NCI-H446 (cell line): ENCODE data around the gene TRRAP.

ENCODE experiments used
- DNase-seq, 2 experiments: peaks; one replicate each; lab custom pipeline; 2025; lab: John Stamatoyannopoulos, UW

Gene TRRAP

GRCh38 chr7:98988641-98989040 lies 110.3 kb downstream of the TRRAP start:
- DNase-seq, result no peak

DNA sequence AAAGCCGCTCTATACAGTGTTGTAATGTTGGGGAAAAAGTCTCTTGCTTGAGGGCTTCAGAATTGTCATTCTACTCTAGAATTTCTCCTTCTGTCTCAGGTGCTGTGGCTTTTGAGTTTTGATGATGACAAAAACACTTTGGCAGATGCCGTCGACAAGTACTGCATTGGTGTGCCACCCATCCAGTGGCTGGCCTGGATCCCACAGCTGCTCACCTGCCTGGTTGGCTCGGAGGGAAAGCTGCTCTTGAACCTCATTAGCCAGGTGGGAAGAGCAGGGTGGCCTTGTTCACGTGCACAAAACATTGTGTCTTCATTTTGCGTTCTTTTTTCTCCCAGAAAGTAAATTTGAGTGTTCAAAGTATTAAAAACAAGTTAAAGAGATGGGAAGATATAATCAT lies 112.0 kb downstream of the TRRAP start:
- no peak for DNase-seq

GRCh38 chr7:98991141-98991540 lies 112.8 kb downstream of the TRRAP start:
- no peak for DNase-seq

DNA sequence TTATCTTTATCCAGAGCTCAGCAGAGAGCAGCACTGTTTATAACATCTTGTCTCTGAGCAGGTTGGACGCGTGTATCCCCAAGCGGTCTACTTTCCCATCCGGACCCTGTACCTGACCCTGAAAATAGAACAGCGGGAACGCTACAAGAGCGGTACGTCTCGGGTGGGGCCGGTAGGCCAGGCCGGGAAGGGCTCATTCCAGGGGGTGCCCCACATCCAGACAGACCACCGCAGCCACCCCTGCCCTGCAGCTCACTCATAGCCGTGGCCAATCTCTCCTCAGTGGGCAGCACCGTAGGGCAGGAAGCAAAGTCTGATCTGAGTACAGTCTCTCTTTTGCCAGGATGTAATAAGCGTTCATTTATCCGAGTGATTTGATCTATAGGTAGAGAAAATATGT lies 113.7 kb downstream of the TRRAP start:
- DNase-seq, result no peak

DNA sequence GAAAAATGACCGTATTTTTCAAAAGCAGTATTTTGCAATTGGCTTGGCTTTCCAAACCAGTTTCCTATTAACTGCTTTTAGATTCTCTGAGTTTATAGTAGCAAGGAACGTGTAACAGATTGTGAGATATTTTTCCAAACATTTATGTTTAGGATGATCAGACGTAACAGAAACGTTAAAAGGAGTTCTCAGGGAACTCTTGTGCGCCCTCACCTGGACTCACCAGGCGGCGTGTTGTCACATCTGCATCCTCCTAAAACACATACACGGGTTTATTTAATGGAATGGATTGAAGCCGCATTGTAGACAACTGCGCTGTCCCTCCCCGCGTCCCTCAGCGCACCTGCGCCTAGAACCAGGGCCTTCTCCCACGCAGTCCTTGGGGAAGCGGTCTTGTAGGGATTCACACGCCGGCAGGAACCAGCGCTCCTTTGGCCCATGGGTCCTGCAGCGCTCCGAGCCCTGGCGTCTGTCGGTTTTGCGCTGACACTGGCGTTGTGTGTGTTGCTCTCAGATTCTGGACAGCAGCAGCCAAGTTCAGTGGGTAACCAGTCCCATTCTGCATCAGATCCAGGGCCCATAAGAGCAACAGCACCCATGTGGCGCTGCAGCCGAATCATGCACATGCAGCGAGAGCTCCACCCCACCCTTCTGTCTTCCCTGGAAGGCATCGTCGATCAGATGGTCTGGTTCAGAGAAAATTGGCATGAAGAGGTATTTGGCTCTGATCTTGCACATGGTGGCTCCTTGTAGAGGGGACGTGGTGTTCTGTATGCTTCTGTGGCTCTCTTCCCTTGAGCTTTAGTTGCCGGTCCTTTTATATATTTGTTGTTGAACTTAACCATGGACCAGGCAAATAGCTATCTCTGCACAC lies 114.9 kb downstream of the TRRAP start:
- DNase-seq, result peak in 1 of 2 experiments; percentile 0

- DNase-seq, result no peak
These were observed 116.0 kb downstream of the TRRAP start for GRCh38 chr7:98994046-98994944.

- no peak for DNase-seq
These were observed 116.8 kb downstream of the TRRAP start for GRCh38 chr7:98995111-98995510.

- DNase-seq, result no peak
These were observed 117.3 kb downstream of the TRRAP start for GRCh38 chr7:98995523-98996149.

GRCh38 chr7:98996150-98996552 lies 117.8 kb downstream of the TRRAP start:
- no peak for DNase-seq

DNA sequence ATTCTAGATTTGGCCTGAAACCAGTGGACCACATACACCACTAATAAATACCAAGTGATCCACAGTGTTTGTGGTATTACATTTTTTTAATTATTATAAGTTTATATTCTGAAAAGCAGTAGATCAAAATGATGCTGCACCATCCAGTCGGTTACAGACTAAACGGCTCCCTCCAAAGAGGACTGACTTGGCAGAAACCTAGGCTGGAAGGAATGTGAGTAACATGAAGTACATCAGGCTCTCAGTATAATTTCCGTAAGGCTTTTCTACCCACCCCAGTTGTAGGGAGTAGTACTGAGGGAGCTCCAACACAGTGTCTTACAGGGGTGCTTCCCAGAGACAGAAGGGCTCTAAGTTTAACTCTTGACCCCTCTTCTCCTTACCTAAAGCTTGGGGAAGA lies 119.5 kb downstream of the TRRAP start:
- no peak for DNase-seq

DNA sequence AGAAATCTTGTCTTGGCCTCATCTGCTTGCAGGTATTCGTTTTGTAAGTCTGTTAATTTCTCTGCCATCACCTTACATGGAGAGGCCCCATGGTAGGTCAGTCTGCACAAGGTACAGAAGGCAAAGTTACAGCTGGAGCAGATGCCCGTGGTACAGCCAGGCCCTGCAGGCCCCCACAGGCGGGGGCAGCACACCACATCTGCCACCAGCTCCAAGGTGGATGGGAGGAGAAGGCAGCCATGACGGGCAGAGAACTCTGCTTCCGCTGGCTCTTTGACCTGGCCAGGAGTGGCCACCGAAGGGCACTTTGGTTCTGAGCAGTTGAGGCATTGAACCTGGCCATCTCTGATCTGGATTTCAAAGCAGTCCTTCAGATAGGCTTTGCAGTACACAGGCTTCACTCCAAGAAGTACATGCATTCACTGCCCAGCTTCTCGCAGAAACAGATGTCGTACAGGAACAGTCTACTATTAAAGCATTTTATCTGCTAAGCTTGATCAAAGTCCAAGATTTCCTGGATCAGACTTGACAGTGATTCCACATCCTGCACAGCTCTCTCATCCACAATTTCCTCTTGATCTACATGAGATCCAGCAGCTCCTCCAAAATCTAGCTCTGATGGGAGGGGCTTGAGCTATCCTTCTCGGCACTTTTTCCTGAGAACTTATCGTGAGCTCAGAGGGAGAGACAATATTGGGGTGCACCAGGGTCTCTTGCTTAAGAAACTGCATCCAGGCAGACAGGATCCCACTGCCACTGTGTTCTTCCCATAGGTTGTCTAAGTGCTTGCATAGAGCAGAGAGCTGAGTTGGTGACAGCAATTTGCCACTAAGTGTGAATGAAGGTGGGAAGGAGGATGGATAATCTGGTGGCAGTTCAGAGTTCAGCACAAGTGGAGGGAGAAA lies 120.7 kb downstream of the TRRAP start:
- DNase-seq, result no peak

GRCh38 chr7:99000196-99000903 lies 122.0 kb downstream of the TRRAP start:
- no peak for DNase-seq

DNA sequence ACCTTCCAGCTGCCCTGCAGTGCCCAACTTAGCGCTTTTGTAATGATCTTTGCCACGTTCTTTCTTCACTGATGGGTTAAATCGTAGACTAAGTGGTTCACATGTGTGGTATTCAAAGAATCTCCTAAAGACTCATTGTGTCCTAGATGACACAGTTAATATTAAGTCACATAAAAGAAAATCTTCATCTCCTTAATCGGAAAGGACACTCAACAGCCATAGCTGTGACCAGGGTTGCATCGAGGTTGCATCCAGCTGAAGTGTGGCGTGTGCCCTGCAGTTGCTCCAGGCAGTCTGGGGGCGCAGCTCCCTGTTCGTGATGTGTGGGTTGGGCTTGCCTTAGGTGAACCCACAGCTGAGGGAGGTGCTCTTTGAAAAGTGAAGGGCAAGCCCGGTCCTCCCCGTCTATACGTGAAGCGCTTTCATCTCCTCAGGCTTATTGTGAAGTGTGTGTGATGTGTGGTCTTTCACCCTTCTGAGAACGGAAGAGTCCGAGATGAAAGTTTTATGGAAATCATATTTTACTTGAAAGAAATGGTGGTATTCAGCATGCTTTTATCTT lies 122.7 kb downstream of the TRRAP start:
- no peak for DNase-seq

DNA sequence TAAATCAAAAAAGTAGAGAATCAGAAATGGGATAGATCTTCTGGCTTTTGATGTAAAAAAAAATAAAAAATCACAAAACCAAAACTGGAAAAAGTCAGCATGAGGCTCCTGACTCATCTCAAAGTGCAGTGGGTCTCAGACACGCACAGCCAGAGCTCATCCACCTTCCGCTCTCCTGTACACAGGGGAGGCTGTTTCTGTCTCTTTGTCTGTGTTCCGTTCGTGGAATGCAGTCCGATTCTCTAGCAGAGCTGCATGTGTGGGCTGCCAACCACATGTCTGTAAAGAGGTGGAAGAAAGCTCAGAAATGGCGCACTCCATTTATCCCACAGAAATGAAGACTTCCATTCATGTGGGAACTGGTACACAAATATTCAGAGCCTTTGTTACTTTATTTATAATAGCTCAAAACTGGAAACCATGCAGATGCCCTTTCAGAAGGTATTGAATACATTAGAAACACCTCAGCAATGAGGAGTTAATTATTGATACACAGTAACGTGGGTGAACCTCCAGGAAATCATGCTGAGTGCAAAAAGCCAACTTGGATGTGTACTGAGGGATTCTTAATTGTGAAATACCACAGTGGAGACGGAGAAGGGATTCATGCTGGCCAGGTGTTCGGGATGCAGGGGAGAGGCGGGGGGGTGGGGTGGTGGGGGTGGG lies 123.3 kb downstream of the TRRAP start:
- no peak for DNase-seq

DNA sequence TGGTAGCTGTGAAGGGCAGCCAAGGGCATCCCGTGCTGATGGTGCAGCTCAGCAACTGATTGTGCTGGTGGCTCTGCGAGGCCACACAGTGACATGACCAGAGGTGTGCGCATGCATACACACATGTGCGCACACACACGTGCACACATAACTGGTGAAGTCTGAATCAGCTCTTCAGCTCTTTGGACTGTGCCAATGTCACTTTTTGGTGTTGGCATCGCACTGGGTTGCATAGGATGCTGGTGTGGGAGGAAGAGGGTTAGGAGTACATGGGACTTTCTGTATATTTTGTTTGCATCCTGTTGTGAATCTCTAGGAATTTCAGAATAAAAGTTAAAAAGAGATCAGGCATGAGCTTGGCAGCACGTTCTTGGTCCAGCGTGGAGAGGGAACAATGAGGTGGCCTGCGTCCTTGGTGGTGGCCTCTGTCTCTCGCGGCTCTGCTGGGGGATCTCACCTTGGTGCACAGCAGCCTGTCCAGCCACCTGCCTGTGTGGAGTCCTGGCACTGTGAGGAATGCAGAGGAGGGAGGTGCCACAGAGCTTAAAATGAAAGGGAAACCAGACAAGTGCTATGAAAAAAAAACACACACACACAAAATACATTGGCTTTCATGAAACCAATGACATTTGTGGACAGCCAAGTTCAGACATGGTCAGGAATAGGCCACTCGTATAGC lies 124.0 kb downstream of the TRRAP start:
- DNase-seq, result no peak

- no peak for DNase-seq
These were observed 124.5 kb downstream of the TRRAP start for GRCh38 chr7:99002827-99003212.

- DNase-seq, result no peak
These were observed 125.1 kb downstream of the TRRAP start for GRCh38 chr7:99003419-99003818.

- no peak for DNase-seq
These were observed 125.9 kb downstream of the TRRAP start for GRCh38 chr7:99004216-99004615.

DNA sequence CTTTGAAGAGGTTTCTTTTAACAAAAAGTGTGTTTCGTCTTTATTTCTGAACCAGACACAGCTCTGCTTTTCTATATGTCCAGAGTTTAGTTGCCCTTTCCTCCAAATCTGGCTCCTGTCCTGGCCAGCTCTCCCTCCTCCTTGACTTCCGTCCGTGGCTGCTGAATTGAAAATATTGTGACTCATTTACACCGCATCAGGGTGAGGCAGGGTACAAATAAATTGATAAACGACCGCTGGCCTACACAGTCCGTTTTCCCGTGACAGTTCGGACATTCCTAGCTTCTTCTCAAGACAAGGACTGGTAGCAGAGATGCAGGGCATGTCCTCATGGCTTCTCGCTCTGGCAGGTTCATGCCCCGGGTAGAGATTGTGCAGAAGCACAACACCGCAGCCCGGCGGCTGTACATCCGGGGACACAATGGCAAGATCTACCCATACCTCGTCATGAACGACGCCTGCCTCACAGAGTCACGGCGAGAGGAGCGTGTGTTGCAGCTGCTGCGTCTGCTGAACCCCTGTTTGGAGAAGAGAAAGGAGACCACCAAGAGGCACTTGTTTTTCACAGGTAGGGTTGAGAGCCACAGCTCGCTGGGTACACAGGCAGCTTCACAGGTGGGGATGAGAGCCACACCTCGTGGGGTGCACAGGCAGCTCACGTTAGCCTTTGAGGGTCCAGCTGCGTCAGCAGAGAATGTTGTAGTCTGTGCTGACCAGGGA lies 126.6 kb downstream of the TRRAP start:
- DNase-seq, result no peak
